IPS-18c (cell line): Measurements from ENCODE around the gene UCHL3.

Experiments used
- H3K4me3 ChIP-seq: 2 replicates; pipeline ENCODE4 v1.7.0; 2013; ENCODE audit warnings: low read depth, mild to moderate bottlenecking, low read length, moderate library complexity; ENCODE audit not compliant: insufficient read depth
- H3K9me3 ChIP-seq: one replicate; pipeline ENCODE4 v1.6.1; 2013; ENCODE audit warnings: mild to moderate bottlenecking, low read length, moderate library complexity; ENCODE audit not compliant: control insufficient read depth, insufficient read depth

Gene UCHL3

GRCh38 chr13:75600371-75600770 lies 50.8 kb downstream of the UCHL3 start:
- no peak overlapping the region for H3K4me3 ChIP-seq
- H3K9me3 ChIP-seq: peaks cover 4% of the 10 kb centered on the region

GRCh38 chr13:75603038-75603437 lies 53.4 kb downstream of the UCHL3 start:
- H3K4me3 ChIP-seq: no peak overlapping the region

GRCh38 chr13:75607447-75607846 lies 57.9 kb downstream of the UCHL3 start:
- no peaks in the 10 kb centered on the region for H3K9me3 ChIP-seq
- H3K4me3 ChIP-seq: no peak overlapping the region

More at GRCh38 chr13:75603038-75603437, 53.4 kb downstream of the UCHL3 start:
- peaks cover 4% of the 10 kb centered on the region for H3K9me3 ChIP-seq

GRCh38 chr13:75610466-75610865 lies 60.9 kb downstream of the UCHL3 start:
- Histone ChIP-seq H3K9me3 (no peaks in the 10 kb centered on the region), H3K4me3 (no peak overlapping the region)

- H3K9me3 ChIP-seq: no peaks in the 10 kb centered on the region
- no peak overlapping the region for H3K4me3 ChIP-seq
Measured at GRCh38 chr13:75612354-75612753, 62.8 kb downstream of the UCHL3 start.

- no peaks in the 10 kb centered on the region for H3K9me3 ChIP-seq
- H3K4me3 ChIP-seq: no peak overlapping the region
Measured at GRCh38 chr13:75617230-75617629, 67.6 kb downstream of the UCHL3 start.

GRCh38 chr13:75618308-75618707 lies 68.7 kb downstream of the UCHL3 start:
- Histone ChIP-seq H3K9me3 (no peaks in the 10 kb centered on the region), H3K4me3 (no peak overlapping the region)

- Histone ChIP-seq H3K4me3 (no peak overlapping the region), H3K9me3 (no peaks in the 10 kb centered on the region)
Measured at GRCh38 chr13:75620020-75620419, 70.4 kb downstream of the UCHL3 start.

GRCh38 chr13:75621147-75621546 lies 71.6 kb downstream of the UCHL3 start:
- H3K9me3 ChIP-seq: no peaks in the 10 kb centered on the region
- no peak overlapping the region for H3K4me3 ChIP-seq

- no peaks in the 10 kb centered on the region for H3K9me3 ChIP-seq
- no peak overlapping the region for H3K4me3 ChIP-seq
Measured at GRCh38 chr13:75628801-75629200, 79.2 kb downstream of the UCHL3 start.

- no peak overlapping the region for H3K4me3 ChIP-seq
Measured at GRCh38 chr13:75633285-75633684, 83.7 kb downstream of the UCHL3 start.

GRCh38 chr13:75635101-75635827 lies 85.7 kb downstream of the UCHL3 start:
- H3K4me3 ChIP-seq: peak overlapping the region; percentile 66

More at GRCh38 chr13:75633285-75633684, 83.7 kb downstream of the UCHL3 start:
- no peaks in the 10 kb centered on the region for H3K9me3 ChIP-seq

GRCh38 chr13:75635828-75636435 lies 86.3 kb downstream of the UCHL3 start, which contains the start of gene LMO7:
Gene LMO7 (plus strand): TSS chr13:75636330. CDS start chr13:75636658, 328 bp downstream.
- H3K9me3 ChIP-seq: no peaks in the 10 kb centered on the region
- H3K4me3 ChIP-seq: peak within 1 kb of the TSS; percentile 66

More at GRCh38 chr13:75635101-75635827, 85.7 kb downstream of the UCHL3 start:
- no peaks in the 10 kb centered on the region for H3K9me3 ChIP-seq

GRCh38 chr13:75636436-75637180 lies 87.0 kb downstream of the UCHL3 start:
- no peaks in the 10 kb centered on the region for H3K9me3 ChIP-seq
- H3K4me3 ChIP-seq: peak overlapping the region; percentile 66

- Histone ChIP-seq H3K9me3 (no peaks in the 10 kb centered on the region), H3K4me3 (peak overlapping the region; percentile 66; the same call in 1 of the 2 replicates)
Measured at GRCh38 chr13:75637181-75637750, 87.7 kb downstream of the UCHL3 start.

GRCh38 chr13:75639454-75639853 lies 89.9 kb downstream of the UCHL3 start:
- H3K4me3 ChIP-seq: no peak overlapping the region
- H3K9me3 ChIP-seq: no peaks in the 10 kb centered on the region

GRCh38 chr13:75641026-75641425 lies 91.4 kb downstream of the UCHL3 start:
- H3K9me3 ChIP-seq: no peaks in the 10 kb centered on the region

More at GRCh38 chr13:75641026-75641425, 91.4 kb downstream of the UCHL3 start:
- H3K4me3 ChIP-seq: no peak overlapping the region
